HG03097 (cell line): Measurements from ENCODE around the gene ZC3H12A.

Experiments
- ATAC-seq: cut with Tn5 transposase; IDR thresholded peaks from one replicate; pipeline ENCODE4 v1.9.1; 2021; ENCODE audit not compliant: unreplicated experiment, low FRiP score

ZC3H12A gene

DNA sequence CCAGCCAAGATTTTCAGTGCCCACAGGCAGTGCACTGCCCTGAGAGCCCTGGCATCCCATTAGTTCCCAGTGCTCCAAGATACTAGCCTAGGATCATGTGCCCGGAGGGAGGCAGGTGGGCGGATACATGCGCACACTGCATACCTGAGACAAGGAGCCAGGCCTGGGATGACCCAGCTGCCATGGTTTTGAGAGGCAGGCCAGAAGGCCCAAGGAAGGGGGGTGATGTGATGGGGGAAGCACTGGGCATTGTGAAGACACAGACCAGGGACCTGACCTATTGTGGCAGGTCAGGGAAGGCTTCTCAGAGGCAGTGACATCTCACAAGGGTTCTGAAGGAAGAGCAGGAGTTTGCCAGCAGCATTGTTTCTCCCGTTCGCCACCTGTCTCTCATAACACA lies 3.6 kb downstream of the ZC3H12A start:
- no peak for ATAC-seq

DNA sequence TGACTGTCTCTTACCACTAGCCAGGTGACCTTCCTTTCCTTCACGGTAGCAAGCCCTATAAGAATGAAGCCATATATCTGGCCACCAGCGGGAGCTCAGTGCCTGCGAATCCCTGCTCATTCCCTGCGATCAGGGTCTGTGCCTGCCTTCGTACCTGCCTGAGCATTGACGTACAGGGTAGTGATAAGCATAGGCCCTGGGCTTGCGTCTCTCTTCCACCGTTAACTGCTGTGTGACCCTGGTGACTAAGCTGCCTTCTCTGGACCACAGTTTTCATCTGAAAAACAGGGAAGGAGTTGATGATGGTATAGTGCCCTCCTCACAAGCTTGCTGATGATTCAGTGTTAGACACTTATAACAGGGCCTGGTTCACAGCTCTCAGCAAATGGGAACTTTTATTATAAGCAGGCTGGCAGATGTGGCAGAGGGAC lies 4.1 kb downstream of the ZC3H12A start:
- ATAC-seq, result no peak

DNA sequence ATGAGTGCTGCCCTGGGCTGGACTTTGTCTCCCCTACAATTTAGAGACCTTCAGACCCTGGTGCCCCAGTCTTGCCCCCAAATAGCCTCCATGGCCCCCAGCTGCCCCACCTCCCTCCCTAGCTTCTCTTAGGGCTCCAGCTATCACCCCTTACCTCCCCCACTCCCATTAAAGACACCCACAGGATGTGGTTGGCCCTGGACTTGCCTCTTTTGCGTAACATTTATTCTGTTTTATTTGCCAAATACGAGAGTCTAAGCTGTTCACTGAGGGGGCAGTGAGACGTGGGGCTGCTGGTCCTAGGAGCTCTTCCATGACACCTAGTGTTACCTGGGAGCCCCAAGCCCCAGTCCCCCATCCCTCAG lies 4.5 kb downstream of the ZC3H12A start:
- no peak for ATAC-seq

DNA sequence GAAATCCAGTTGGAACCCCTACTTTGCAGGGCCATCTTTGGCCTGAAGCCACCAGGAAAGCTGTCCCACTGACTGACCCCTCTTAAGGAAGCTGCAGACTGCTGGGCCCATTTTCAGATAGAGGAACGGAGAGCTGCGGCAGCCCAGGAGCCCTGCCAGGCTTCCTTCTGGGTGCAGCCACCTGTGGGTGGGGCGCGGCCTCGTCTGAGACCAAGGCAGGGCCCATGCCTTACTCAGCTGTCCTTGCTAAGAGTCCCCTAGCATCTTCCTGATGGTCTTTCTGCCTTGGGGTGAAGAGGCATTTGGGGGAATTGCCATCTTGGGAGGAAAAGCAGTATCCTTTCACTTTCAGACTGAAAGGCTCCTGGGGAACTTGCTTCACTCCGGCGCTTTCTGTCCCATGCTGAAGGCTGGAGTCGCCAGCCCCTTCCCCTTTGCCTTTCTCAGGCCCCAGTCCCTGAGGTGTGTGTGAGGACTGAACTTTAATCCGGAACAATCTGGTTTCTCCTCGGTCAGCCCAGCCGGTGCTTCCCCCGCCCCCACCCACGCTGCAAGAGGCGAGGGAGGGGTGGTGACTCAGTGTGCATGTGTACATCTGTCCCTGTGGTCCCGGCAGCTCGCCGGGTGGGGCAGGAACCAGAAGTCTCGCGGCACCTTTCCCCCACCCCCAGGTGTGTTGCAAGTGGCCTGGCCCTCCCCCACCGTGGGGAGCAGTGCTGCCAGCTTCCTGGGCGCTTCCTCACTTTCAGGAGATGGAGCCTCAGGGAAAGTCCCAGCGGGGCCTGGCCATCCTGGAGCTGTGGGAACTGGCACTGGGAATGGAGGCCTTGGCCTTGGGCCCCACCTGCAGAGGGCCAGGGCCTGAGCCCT lies 5.1 kb downstream of the ZC3H12A start:
- ATAC-seq, result no peak

DNA sequence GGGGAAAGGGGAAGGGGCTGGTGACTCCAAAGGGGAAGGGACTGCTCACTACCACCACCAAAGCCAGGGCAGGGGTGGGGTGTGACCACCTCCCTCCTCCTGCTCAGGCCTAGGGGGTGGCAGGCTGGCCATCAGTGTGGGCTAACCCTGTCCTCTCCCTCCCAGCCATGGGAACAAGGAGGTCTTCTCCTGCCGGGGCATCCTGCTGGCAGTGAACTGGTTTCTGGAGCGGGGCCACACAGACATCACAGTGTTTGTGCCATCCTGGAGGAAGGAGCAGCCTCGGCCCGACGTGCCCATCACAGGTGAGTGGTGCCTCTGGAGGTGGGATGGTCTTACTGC lies 5.7 kb downstream of the ZC3H12A start:
- ATAC-seq, result no peak

DNA sequence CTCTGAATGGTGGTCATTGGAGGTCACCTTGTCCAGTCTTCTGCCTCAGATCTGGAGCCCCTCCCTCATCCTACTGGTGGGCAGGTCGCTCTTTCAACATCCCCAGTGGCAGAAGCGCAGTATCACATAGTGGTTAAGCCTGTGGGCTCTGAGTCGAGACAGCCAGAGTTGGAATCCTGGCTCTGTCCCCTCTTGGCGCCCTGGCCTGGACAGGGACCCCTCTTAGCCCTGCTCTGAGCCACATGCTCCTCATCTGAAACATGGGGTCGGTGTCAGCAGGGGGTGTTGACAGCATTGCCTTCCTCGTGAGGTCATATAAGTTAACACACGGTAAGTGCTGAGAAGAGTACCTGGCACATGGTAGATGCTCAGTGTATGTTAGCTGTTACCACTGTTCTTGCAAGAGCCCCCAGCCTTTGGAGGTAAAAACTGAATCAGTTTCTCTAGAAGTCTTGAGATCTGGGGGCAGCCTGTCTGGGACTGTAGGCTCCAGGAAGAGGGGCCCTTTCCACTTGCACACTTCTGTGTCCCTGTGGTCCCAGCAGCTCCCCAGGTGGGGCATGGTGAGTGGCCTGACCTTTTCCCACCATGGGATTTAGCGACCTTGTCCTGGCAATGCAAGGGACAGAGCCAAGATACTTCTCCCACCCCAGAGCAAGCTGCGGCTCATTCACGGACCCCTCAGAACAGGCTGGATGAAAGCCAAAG lies 6.4 kb downstream of the ZC3H12A start:
- ATAC-seq, result no peak

DNA sequence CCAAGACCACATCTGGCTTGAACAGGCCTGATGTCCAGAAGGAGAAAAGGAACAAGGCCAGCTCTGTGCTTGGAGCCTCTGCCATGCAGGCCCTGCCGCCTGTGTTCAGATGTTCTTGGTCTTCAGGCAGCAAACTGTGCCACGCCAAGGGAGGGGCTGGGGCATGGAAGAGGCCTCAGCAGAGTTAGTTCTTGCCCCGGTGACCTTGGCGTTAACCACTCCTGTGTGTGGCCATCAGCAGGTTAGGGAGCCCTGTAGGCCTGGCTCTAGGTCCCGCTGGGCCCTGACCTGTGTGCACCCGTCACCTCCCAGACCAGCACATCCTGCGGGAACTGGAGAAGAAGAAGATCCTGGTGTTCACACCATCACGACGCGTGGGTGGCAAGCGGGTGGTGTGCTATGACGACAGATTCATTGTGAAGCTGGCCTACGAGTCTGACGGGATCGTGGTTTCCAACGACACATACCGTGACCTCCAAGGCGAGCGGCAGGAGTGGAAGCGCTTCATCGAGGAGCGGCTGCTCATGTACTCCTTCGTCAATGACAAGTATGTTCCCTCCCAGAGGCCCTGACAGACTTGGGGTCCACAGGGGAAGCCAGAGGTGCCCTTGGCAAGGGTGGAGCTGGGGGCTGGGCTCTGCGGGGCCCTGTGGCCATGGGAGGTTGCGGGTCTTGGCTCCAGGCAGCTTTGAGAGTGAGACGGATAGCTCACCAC lies 7.1 kb downstream of the ZC3H12A start:
- ATAC-seq, result no peak

DNA sequence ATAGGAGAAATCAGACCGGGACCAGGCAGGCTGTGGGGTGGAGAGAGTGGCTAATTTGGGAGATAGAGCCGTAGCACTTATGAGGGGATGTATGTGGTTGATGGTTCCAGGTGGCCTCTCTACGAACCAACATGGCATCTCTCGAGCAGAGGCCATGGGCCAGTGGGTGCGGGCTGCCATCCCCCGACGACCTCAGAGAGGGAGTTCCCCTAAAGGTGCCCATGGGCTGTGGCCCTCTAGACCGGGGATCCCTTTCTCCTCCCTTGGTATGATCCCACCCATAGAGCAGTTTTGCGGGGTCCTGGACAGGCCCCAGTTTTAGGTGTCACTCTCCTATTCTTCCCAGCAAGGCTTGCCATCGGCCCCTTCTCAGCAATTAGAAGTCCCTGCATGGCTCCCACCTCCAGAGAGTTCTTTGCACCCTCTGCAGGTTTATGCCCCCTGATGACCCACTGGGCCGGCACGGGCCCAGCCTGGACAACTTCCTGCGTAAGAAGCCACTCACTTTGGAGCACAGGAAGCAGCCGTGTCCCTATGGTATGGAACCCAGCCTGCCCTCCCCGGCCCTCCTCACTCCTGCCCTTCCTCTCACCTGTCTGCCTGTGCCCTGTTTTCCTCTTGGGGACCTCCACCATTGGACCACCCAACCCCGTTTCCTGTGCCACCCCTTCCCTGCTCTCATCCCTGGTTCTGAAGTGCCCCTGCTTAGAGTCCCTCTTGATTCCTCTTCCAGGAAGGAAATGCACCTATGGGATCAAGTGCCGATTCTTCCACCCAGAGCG lies 7.8 kb downstream of the ZC3H12A start:
- ATAC-seq, result no peak

DNA sequence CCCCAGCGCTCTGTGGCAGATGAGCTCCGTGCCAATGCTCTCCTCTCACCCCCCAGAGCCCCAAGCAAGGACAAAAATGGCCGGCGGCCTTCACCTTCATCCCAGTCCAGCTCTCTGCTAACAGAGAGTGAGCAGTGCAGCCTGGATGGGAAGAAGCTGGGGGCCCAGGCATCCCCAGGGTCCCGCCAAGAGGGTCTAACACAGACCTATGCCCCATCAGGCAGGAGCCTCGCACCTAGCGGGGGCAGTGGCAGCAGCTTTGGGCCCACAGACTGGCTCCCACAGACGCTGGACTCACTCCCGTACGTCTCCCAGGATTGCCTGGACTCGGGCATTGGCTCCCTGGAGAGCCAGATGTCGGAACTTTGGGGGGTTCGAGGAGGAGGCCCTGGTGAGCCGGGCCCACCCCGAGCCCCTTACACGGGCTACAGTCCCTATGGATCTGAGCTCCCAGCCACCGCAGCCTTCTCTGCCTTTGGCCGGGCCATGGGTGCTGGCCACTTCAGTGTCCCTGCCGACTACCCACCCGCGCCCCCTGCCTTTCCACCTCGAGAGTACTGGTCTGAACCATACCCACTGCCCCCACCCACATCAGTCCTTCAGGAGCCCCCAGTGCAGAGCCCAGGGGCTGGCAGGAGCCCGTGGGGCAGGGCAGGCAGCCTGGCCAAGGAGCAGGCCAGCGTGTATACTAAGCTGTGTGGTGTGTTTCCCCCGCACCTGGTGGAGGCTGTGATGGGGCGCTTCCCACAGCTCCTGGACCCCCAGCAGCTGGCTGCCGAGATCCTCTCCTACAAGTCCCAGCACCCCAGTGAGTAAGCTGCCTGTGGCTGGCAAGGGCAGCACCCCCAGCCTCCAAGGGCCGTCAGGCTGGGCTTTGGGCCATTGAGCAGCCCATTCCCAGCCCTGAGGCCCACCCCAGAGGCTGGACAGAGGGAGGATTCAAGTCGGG lies 8.7 kb downstream of the ZC3H12A start:
- ATAC-seq, result no peak

DNA sequence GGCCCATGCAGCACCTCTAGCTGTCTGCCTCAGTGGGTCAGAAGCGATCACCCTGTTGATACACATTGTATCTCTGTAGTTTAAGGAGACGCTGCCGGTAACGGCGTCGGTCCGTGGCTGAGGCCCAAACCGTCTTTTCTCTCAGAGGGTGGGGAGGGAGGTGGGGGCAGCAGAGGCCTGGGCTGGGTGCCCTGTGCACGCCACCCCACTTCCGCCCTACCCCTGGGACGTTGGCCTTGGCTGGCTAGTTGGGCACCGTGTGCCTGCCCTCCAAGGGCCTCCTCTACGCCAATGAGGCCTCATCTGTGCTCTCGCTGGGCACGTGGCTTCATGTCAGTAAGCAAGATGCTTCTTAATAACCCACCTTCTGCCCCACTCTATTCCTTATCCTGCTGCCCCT lies 9.4 kb downstream of the ZC3H12A start:
- ATAC-seq, result no peak

DNA sequence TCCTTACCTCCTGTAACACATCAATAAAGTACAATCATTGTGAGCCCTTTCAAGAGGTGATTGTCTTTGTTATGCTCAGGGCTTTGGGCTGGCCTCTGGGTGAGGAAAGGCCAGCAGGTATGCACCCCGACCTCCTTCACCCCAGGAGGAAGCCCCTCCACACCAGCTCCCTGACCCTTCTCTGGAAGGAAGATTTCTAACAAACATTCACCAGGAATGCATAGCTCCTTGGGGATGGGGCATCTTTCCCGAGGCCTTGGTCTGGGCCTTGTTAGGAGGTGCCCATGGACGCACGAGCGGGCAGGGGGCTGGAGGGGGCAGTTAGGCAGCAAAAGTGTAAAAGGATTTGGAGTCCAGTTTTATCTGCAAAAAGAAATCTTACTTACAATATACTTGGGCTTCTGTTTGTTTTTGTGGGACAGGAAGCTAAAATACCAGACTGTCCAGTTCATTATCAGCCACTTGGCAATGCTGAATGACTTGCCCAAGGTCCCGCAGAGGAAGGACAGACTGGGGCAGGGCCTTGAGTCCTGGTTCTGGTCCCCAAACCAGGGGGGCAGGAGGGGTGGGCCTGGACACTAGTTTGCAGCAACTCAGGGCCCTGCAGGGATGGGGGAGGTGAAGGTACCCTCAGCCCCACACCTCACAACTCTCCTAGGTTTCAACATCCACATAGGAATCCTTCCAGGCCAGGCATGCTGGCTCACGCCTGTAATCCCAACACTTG lies 10.1 kb downstream of the ZC3H12A start:
- ATAC-seq, result no peak

DNA sequence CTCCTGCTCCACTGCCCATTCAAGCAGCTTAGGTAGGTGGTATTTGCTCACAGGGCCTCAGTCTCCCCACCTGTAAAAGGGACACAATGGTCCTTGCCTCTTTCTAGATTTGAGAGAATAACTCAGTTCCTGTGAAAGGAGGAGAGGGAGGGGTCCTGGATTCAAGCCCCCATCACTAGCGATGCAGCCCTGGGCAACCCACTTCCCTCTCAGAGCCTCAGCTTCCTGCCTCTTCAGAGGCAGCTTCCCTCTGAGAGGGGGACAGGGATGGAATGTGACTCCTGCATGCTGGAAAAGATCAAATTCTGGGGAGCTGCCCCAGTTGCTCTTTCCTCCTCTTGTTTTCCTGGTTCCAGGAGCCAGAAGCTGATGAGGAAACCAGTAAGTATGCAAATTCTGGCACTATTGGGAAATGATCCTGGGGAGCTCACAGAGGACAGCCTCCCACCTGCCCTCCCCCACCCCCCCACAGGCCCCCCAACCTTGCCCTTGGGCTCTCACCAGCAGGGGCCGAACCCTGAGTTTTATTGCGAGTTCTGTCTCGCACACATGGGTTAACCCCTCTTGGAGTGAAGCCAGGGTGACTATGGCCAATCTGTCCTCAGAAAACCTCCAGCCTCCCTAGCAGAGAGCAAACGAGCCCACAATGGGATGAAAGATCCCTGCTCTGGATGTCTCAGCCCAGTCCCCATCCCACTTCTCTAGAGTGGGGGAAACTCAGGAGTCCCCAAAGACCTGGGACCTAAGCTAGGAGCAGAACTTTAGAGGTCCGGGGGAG lies 11.7 kb downstream of the ZC3H12A start:
- no peak for ATAC-seq

DNA sequence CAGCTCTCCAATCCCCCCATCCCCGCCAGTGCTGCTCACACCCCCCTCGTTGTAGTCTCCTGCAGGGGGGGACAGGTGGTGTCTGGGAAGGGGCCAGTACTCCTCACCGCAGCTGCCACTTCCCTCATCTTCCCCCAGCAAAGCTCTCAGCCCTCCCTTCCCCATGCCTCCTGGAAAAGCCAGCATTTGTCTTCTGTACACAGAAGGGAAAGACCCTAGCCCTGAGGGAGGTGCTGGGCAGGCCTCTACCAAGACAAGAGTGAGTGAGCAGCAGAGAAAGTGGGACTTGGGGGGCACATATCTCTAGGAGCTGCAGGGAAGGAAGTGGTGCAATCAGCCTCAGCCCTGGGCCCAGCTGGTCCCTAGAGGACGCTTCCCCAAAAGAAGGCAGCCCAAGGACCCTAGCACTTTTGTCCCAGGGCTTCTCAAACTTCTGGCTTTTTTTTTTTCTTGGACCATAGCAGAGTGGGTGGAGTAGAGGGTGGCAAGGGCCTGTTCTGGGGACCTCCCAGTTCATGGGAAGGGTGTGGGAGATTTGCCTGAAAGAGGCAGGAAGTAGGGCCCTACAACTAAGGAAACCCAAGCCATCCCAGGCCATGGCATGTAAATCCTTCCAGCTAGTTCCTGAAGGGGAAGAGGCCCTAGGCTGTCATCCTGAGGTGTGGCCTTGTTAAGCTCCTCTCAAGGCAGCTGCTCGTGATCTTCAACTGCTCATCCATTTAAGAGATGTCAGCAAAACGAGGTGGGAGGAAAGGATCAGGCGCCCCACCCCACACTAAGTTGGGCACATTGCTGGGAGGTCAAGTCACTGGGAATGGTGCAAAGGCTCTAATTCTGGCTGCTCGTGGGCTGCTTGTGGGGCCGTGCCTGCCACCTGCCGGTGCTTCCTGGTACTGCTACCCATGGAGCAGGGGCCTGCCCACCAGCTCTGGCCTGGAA lies 12.6 kb downstream of the ZC3H12A start:
- ATAC-seq, result no peak

DNA sequence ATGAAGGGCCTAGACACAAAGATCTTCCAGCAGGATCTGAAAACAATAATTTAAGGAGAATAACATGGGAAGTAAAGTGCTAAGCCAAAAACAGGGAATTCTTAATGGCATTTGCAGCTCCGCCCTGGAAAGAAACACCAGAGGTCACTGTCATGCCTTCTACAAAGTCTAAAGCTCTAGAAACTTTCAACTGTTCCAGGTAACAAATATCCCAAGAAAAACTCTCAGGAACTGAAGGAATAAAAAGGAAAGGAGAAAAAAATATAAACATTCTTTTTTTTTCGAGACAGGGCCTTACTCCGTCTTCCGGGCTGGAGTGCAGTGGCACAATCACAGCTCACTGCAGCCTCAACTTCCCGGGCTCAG lies 13.2 kb downstream of the ZC3H12A start:
- no peak for ATAC-seq

DNA sequence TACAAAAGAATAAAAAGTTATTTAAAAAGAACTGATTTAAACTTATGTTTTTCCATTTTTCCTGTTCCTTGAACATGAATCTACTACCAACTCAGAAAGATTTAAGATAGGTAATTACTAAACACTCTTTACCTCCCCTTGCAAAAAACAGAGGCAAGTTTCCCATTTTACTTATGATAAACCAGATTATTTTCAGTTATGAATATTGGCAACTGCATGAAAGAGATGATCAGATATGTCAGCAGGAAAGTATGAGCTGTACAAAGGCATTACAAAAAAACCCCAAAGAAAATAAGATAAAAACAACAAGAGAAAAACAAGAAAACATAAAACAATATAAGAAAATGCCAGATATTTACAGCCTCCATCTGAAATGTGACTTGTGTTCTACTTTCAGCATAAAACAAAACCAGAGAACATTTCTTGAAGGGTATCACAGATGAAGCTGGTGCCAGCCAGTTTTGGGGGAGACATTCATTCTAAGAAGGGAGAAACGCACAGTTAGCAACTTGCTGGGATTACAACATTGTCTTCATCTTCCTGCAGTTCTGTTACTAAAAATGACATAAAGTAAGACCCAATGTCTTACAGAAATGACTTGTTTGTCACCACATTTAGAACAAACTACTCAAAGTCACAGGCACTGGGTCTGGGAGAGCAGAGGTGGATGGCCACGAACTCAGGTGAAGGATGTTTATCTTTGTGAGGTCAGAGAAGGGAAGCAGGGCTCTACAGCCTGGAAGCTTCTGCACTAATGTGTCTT lies 19.1 kb downstream of the ZC3H12A start:
- ATAC-seq, result no peak

DNA sequence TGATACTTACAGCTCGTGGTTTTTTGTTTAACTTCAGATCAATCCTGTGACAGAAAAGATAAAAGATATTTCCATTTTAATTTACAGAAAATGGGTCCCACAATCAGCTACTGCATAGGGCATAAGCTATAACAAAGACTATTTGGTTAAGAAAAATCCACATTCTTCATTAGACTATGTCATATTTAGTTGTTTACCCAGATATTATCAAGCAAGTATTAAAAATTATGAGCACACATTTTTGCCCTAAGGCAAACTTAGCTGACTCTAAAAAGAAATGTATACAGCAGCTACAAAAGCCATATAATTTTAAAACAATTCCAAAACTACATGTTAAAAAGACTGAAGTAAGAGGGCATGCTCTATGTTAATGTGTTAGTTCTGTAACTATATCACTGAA lies 21.5 kb downstream of the ZC3H12A start:
- ATAC-seq, result no peak

DNA sequence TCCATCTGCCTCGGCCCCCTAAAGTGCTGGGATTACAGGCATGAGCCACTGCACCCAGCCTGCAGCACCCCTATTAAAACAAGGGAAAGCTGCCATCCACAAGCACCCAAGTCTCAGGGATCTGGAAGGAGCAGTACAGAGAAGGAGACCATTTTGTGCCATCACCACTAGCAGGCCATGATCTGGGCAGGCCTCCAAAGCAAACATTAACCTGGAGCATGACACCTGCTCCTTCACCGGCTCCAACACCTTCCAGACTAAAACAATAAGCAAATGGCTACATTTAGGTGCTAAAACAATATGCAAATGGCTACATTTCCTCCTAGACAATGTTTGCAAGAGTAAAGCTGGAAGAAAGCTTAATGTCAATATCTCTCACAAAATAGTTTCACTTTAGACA lies 23.5 kb downstream of the ZC3H12A start:
- no peak for ATAC-seq
